ENCODE measurements around the gene CPN1. TPM values are rescaled to one million over a fixed set of nuclear protein-coding genes. Genes with fewer than 3 reads are reported as not detected.

Gene CPN1
- total and polyA plus RNA-seq, 9 of the 15 experiments (the other 6 are each of a cell fraction or from before 2014, with no cell fraction given): 0.15 to 0.17 TPM; not detected in 7

- no peak for DNase-seq (ENCODE audit: extremely low read depth in 1 of 4, low spot score in 3 of 4)
- no peaks in the 10 kb centered on the region for H3K27me3 ChIP-seq (ENCODE audit: control insufficient read depth in 2 of 2, insufficient read depth in 2 of 2, low read length in 2 of 2)
- no peaks in the 10 kb centered on the region for H3K9me3 ChIP-seq (replicated peaks; ENCODE audit: control insufficient read depth, insufficient read depth, low read depth, low read length)
- in situ Hi-C loops (cut with MboI): no loop called here
- no peaks in the 10 kb centered on the region for H3K9me1 ChIP-seq (ENCODE audit: control insufficient read depth, insufficient read depth, low read length)
- intact Hi-C loops (cut with micrococcal nuclease): no loop called here
- ATAC-seq: no peak
- no peak for FAIRE-seq
- ChIA-PET CTCF (ENCODE audit: low intra/inter-chr PET ratio) (no interaction called here), POLR2A (no interaction called here)
- WGBS (ENCODE audit: insufficient coverage, low coverage, missing lambda C conversion rate): 84% methylated on average over 8 of the region's 8 CpGs
- no peak overlapping the region for H3K9ac ChIP-seq (ENCODE audit: insufficient read depth in 1 of 2, low read depth in 2 of 2, low read length in 2 of 2)
- H3K4me1 ChIP-seq (replicated peaks in 1 of 2; ENCODE audit: control insufficient read depth in 2 of 2, insufficient read depth in 2 of 2, low read length in 2 of 2): peaks cover 4 to 14% of the 10 kb centered on the region in 2 experiments; a peak in 3 of 5 replicates
- H4K20me1 ChIP-seq (replicated peaks; ENCODE audit: control insufficient read depth, insufficient read depth, low read length): no peaks in the 10 kb centered on the region
- BruUV-seq (replicated peaks): no TSS peak
- H3K36me3 ChIP-seq (ENCODE audit: control insufficient read depth, insufficient read depth, low read length): no peaks in the 10 kb centered on the region
- no peak overlapping the region for H3K27ac ChIP-seq (ENCODE audit: extremely low read depth, low read depth, low read length)
- no peak overlapping the region for H3K4me2 ChIP-seq (ENCODE audit: insufficient read depth, low read length)
- peaks cover 5% of the 10 kb centered on the region; the same call in 1 of the 3 replicates for H3K79me2 ChIP-seq (ENCODE audit: control insufficient read depth, insufficient read depth, low read length)
- H3K4me3 ChIP-seq: no peak overlapping the region
- H2AFZ ChIP-seq (ENCODE audit: low read depth, low read length): no peak overlapping the region
- no peak for TF ChIP-seq ZC3H8 (IDR thresholded peaks at IDR 0.05)
- no peak for TF ChIP-seq MTA3 (IDR thresholded peaks at IDR 0.05; ENCODE audit: borderline replicate concordance)
- no peak for TF ChIP-seq TCF7 (IDR thresholded peaks at IDR 0.05; ENCODE audit: borderline replicate concordance)
- TF ChIP-seq, protein P1, sequence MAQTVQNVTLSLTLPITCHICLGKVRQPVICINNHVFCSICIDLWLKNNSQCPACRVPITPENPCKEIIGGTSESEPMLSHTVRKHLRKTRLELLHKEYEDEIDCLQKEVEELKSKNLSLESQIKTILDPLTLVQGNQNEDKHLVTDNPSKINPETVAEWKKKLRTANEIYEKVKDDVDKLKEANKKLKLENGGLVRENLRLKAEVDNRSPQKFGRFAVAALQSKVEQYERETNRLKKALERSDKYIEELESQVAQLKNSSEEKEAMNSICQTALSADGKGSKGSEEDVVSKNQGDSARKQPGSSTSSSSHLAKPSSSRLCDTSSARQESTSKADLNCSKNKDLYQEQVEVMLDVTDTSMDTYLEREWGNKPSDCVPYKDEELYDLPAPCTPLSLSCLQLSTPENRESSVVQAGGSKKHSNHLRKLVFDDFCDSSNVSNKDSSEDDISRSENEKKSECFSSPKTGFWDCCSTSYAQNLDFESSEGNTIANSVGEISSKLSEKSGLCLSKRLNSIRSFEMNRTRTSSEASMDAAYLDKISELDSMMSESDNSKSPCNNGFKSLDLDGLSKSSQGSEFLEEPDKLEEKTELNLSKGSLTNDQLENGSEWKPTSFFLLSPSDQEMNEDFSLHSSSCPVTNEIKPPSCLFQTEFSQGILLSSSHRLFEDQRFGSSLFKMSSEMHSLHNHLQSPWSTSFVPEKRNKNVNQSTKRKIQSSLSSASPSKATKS (CRISPR knock-in tag; IDR thresholded peaks at IDR 0.05): no peak
- no peak for TF ChIP-seq DLX4 (CRISPR knock-in tag; IDR thresholded peaks at IDR 0.05)
- TF ChIP-seq ZNF175 (CRISPR knock-in tag; IDR thresholded peaks at IDR 0.05; ENCODE audit: low read depth): no peak
- TF ChIP-seq STAT6 (CRISPR knock-in tag; IDR thresholded peaks at IDR 0.05): no peak
- TF ChIP-seq NCOA6 (IDR thresholded peaks at IDR 0.05): no peak
- TF ChIP-seq HES1 (IDR thresholded peaks at IDR 0.05; ENCODE audit: low read depth): no peak
- no peak for TF ChIP-seq NCOA1 (IDR thresholded peaks at IDR 0.05; ENCODE audit: low read depth)
- TF ChIP-seq THAP7 (CRISPR knock-in tag; IDR thresholded peaks at IDR 0.05): no peak
Observed at GRCh38 chr10:99999319-100000108, 82.2 kb downstream of the CPN1 start.

Data from K562 (cell line).